Small intestine (tissue), 7 donors: ENCODE measurements around the gene AMDHD1. TPM values are rescaled to one million over a fixed set of nuclear protein-coding genes. Genes with fewer than 3 reads are reported as not detected.

Source experiments
- DNase-seq, 2 donors: peaks; one replicate each; pipeline versions ENCODE4 v3.0.0 to v3.0.0-alpha.2; 2013
- FAIRE-seq: peaks from 2 replicates; lab custom pipeline; 2012; peaks lifted over from hg19 to GRCh38; lab: Jason Lieb, UNC
- H3K27ac ChIP-seq, 3 donors: one replicate each; pipeline ENCODE4 v1.5.1; 2013; ENCODE audit warnings: low read length in 2 of 3, mild to moderate bottlenecking in 2 of 3, control low read depth in 1 of 3, inconsistent platforms in 1 of 3, low read depth in 1 of 3, moderate library complexity in 1 of 3
- H3K27me3 ChIP-seq, 3 donors: one replicate each; pipeline ENCODE4 v1.6.1; 2013; ENCODE audit warnings: low read length in 3 of 3, inconsistent platforms in 1 of 3; ENCODE audit not compliant: control insufficient read depth in 3 of 3, insufficient read depth in 3 of 3
- H3K36me3 ChIP-seq, 3 donors: one replicate each; pipeline ENCODE4 v1.6.1; 2013; ENCODE audit warnings: low read length in 3 of 3, inconsistent platforms in 1 of 3, low read depth in 1 of 3, mild to moderate bottlenecking in 1 of 3, moderate library complexity in 1 of 3; ENCODE audit not compliant: control insufficient read depth in 3 of 3, insufficient read depth in 2 of 3
- H3K4me1 ChIP-seq, 3 donors: one replicate each; pipeline ENCODE4 v1.6.1; 2013; ENCODE audit warnings: low read length in 2 of 3, inconsistent platforms in 1 of 3, low read depth in 1 of 3, mild to moderate bottlenecking in 1 of 3, moderate library complexity in 1 of 3; ENCODE audit not compliant: control insufficient read depth in 3 of 3, insufficient read depth in 2 of 3
- H3K4me3 ChIP-seq, 3 donors: one replicate each; pipeline ENCODE4 v1.5.1; 2013; ENCODE audit warnings: low read length in 3 of 3, control low read depth in 1 of 3, inconsistent platforms in 1 of 3, low read depth in 1 of 3, mild to moderate bottlenecking in 1 of 3, moderate library complexity in 1 of 3
- H3K9me3 ChIP-seq, 2 donors: one replicate each; pipeline ENCODE4 v1.6.1; 2013; ENCODE audit warnings: low read depth in 1 of 2, low read length in 1 of 2; ENCODE audit not compliant: control insufficient read depth in 2 of 2, insufficient read depth in 1 of 2
- WGBS, 3 donors: extraction: QIAGEN DNeasy Blood & Tissue Kit; methylation state at CpG; one replicate each; pipeline ENCODE4 v1.1.7; 2013; 5-methylcytosine and 5-hydroxymethylcytosine counted together
- polyA plus RNA-seq, 4 donors: library from polyadenylated mRNA; stranded (reverse) in 3 of 4; unstranded in 1 of 4; fragments of 200-250 nt in 3 of 4; fragments of 120-200 nt in 1 of 4; gene quantifications; one replicate each; pipeline versions ENCODE4 v1.2.1 to v1.2.3, GENCODE V29; 2013
- donor health status: healthy with polysubstance abuse.
- donor health status: control.
- donor health status: control.
- donor health status: Bipolar disorder and iron deficiency.
- donor health status: healthy.

AMDHD1 gene
- polyA plus RNA-seq, 4 donors = 0.61 to 10.9 (median 0.85) TPM

DNA sequence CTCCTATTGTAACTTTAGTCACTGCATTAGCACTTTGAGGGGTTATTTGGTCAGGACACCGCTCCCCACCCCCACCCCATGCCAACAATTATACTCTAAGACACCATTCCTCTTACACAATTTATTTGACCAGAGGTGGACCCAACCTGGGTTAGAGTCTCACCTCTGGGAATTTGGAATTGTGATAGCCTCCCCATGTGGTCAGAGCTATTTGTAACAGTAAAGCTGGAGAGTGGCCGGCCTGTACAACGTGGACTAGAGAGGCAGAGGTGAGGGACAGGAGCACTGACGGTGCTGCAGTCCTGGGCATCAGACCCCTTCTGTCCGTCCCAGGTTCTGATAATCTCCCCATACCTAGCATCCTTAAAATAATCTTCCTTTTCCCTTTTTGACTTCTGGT lies 56.4 kb downstream of the AMDHD1 start:
- Histone ChIP-seq H3K27me3 (no peaks in the 10 kb centered on the region), H3K9me3 (no peaks in the 10 kb centered on the region), H3K4me1 (peaks cover 3 to 10% (median 4%) of the 10 kb centered on the region in 3 donors), H3K36me3 (peaks cover 3 to 28% (median 6%) of the 10 kb centered on the region in 3 donors), H3K27ac (no peak overlapping the region), H3K4me3 (no peak overlapping the region)
- FAIRE-seq (no peak), DNase-seq (no peak)
- 80 to 91% (median 86%) methylated on average over 5 of the region's 5 CpGs for WGBS, 3 donors

DNA sequence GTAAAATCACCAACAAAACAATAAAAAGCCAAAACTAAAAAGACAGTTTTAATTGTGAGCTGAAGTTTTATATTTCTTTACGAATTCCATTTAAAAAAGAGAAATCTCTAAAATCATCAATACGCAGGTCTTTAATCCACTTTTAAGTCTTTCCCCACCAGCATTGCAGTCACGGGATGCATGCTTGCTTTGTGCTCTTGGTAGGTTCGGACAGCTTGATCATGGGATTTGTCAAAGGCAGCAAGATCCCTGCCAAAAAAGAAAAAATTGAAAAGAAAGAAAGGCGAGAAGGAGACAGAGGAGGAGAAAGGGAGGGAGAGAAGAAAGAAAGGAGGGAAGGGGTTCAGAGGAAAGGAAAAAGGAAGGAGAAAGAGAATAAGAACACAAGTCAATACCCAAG lies 57.7 kb downstream of the AMDHD1 start:
- 94 to 97% (median 96%) methylated on average over 5 of the region's 5 CpGs for WGBS, 3 donors

DNA sequence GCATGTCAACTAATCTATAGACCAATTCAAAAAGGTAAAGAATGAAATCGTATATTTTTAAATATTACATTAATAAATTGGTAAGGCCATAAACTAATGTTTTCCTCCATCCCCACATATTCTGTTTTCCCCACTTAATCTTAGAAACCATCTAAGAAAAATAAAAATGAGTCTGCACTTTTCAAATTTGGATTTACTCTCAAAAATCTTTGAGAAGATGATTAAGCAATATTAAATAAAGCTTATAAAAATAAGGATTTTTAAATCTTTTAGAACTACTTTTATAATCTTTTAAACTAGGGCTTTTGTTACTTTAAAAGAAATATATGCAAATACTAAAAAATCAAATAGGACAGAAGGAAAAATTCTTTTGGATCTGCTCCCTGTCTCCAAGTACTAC lies 63.6 kb downstream of the AMDHD1 start:
- no peak for DNase-seq
- Histone ChIP-seq H3K4me3 (no peak overlapping the region), H3K27ac (no peak overlapping the region), H3K36me3 (peaks cover 3 to 27% (median 19%) of the 10 kb centered on the region in 3 donors), H3K4me1 (no peaks in the 10 kb centered on the region), H3K9me3 (no peaks in the 10 kb centered on the region), H3K27me3 (no peaks in the 10 kb centered on the region)
- peak; percentile 36 for FAIRE-seq
- 81 to 98% (median 88%) methylated on average over 1 of the region's 1 CpG for WGBS, 3 donors

More for the DNA sequence above, 57.7 kb downstream of the AMDHD1 start:
- no peak overlapping the region for H3K4me3 ChIP-seq
- DNase-seq (no peak), FAIRE-seq (no peak)
- H3K4me1 ChIP-seq = peaks cover under 1 to 7% (median 2%) of the 10 kb centered on the region in 3 donors
- H3K36me3 ChIP-seq = peaks cover 3 to 30% (median 16%) of the 10 kb centered on the region in 3 donors
- H3K27me3 ChIP-seq = no peaks in the 10 kb centered on the region
- no peaks in the 10 kb centered on the region for H3K9me3 ChIP-seq
- no peak overlapping the region for H3K27ac ChIP-seq

DNA sequence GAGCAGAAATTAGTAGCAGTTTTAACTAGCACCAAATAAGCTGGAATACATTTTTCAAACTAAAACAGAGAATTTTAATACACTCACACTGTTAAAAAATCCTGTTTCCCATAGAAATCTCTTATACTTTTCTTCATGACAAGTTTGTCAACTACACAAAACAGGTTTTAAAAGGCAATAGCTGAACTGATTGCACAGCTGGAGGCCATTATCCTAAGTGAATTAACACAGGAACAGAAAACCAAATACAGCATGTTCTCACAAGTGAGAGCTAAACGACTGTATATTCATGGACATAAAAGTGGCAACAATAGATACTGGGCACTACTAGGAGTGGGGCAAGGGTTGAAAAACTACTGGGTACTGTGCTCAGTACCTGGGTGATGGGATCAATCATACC lies 64.6 kb downstream of the AMDHD1 start:
- H3K9me3 ChIP-seq = no peaks in the 10 kb centered on the region
- 56 to 69% (median 64%) methylated on average over 1 of the region's 1 CpG for WGBS, 3 donors
- FAIRE-seq (no peak), DNase-seq (no peak)
- H3K27ac ChIP-seq = no peak overlapping the region
- no peak overlapping the region for H3K4me3 ChIP-seq
- no peaks in the 10 kb centered on the region for H3K4me1 ChIP-seq
- H3K27me3 ChIP-seq = no peaks in the 10 kb centered on the region
- H3K36me3 ChIP-seq = peaks cover 3 to 30% (median 24%) of the 10 kb centered on the region in 3 donors

DNA sequence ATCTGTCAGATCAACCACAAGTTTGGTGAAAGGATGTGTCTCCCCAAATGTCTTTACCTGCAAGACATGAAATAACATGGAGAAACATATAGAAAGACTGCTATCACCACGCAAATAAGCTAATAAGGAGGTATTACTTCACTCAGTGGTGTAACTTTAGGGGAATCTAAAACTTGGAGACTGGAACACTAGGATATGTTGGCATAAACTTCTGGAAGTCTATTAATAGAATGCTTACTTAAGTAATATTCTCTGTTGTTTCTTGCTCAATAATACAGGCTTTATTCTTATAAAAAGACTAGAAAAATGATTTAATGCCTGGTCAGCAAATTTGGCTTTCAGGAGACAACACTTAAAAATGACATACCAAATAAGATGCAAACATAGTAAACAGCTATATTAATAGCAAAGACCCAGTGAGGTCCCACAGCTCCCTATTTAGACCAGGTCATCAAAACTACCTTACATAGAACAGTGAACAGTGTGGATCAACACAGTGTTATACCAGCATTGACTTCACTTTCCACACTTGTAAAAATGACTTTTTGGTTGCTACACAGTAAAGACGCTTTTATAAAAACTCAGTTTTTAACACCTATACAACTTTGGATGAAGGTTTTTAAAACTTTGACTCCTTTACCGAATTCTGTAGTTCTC lies 71.9 kb downstream of the AMDHD1 start:
- no peak overlapping the region for H3K27ac ChIP-seq
- FAIRE-seq = no peak
- WGBS, 3 donors = 92 to 95% (median 93%) methylated on average over 3 of the region's 3 CpGs
- no peaks in the 10 kb centered on the region for H3K4me1 ChIP-seq
- H3K36me3 ChIP-seq = peaks cover 6 to 27% (median 17%) of the 10 kb centered on the region in 3 donors
- no peaks in the 10 kb centered on the region for H3K9me3 ChIP-seq
- no peak for DNase-seq
- H3K4me3 ChIP-seq = no peak overlapping the region
- no peaks in the 10 kb centered on the region for H3K27me3 ChIP-seq

GRCh38 chr12:96015672-96016071 lies 72.5 kb downstream of the AMDHD1 start:
- Histone ChIP-seq H3K9me3 (no peaks in the 10 kb centered on the region), H3K27ac (no peak overlapping the region), H3K27me3 (no peaks in the 10 kb centered on the region), H3K36me3 (peaks cover 3 to 27% (median 17%) of the 10 kb centered on the region in 3 donors), H3K4me1 (no peaks in the 10 kb centered on the region), H3K4me3 (no peak overlapping the region)
- peak; percentile 15 to 28 for DNase-seq
- no peak for FAIRE-seq
- 77 to 87% (median 81%) methylated on average over 5 of the region's 5 CpGs for WGBS, 3 donors

Other genes starting within 250 kb of the AMDHD1 start
- 10 to 100 TPM in 2 of 4 donors, 1 to 10 TPM in 2; 1.6 to 45.7 (median 9.8) TPM for gene NTN4, start 152.6 kb upstream of the AMDHD1 start, polyA plus RNA-seq
- 10 to 100 TPM; 18.9 to 61.9 (median 31.9) TPM for gene SNRPF, start 84.4 kb upstream of the AMDHD1 start, polyA plus RNA-seq
- gene CCDC38, start 717 bp upstream of the AMDHD1 start, polyA plus RNA-seq = under 1 TPM in 2 of 4 donors, not detected in 2; 0.09 to 0.58 TPM
- 1 to 10 TPM in 3 of 4 donors, under 1 TPM in 1; 0.31 to 8.7 (median 1.1) TPM for gene HAL, start 53.0 kb downstream of the AMDHD1 start, polyA plus RNA-seq
- 100 to 1,000 TPM in 1 of 4 donors, 10 to 100 TPM in 3; 74.6 to 195 (median 86.4) TPM for gene LTA4H, start 92.3 kb downstream of the AMDHD1 start, polyA plus RNA-seq